Smooth muscle cell (in vitro differentiated cells): ENCODE results near the gene IFT57. TPM values are rescaled to one million over a fixed set of nuclear protein-coding genes. Genes with fewer than 3 reads are reported as not detected.
"Not testable (repeated sequence)": the region's sequence is repeated elsewhere in the genome, so short reads cannot be mapped to it uniquely, and the experiment has no call there.

Experiments
- DNase-seq: peaks from one replicate; lab custom pipeline; 2025; ENCODE audit not compliant: unreplicated experiment; lab: John Stamatoyannopoulos, UW
- H2AFZ ChIP-seq: fragments of 200-600 bp; sonication (generic); 2 replicates; pipeline ENCODE4 v1.6.0; 2016; ENCODE audit warnings: antibody characterized with exemption, low read depth, mild to moderate bottlenecking
- H3F3A ChIP-seq: fragments of 200-600 bp; sonication (generic); 2 replicates; pipeline ENCODE4 v1.6.0; 2017; ENCODE audit warnings: antibody characterized with exemption, low read depth
- H3K27ac ChIP-seq: fragments of 200-600 bp; sonication (generic); 2 replicates; pipeline ENCODE4 v1.5.1; 2016; ENCODE audit warnings: low read depth, mild to moderate bottlenecking
- H3K27me3 ChIP-seq: fragments of 200-600 bp; sonication (generic); 2 replicates; pipeline ENCODE4 v1.6.1; 2016; ENCODE audit warnings: low read depth, mild to moderate bottlenecking
- H3K36me3 ChIP-seq: fragments of 200-600 bp; sonication (generic); 2 replicates; pipeline ENCODE4 v1.5.1; 2016; ENCODE audit warnings: low read depth
- H3K4me1 ChIP-seq: fragments of 200-600 bp; sonication (generic); 2 replicates; pipeline ENCODE4 v1.5.1; 2016; ENCODE audit warnings: low read depth
- H3K4me2 ChIP-seq: fragments of 200-600 bp; sonication (generic); 2 replicates; pipeline ENCODE4 v1.6.0; 2016; ENCODE audit warnings: mild to moderate bottlenecking
- H3K4me3 ChIP-seq: fragments of 200-600 bp; sonication (generic); 2 replicates; pipeline ENCODE4 v1.5.1; 2016; ENCODE audit warnings: mild to moderate bottlenecking
- H3K79me2 ChIP-seq: fragments of 200-600 bp; sonication (generic); 2 replicates; pipeline ENCODE4 v1.6.0; 2016; ENCODE audit warnings: low read depth, mild to moderate bottlenecking
- H3K9ac ChIP-seq: fragments of 200-600 bp; sonication (generic); 2 replicates; pipeline ENCODE4 v1.6.0; 2016; ENCODE audit warnings: low read depth
- H3K9me3 ChIP-seq: fragments of 200-600 bp; sonication (generic); replicated peaks from 2 replicates; pipeline ENCODE4 v1.5.1; 2016; ENCODE audit warnings: low read depth
- H4K20me1 ChIP-seq: fragments of 200-600 bp; sonication (generic); 2 replicates; pipeline ENCODE4 v1.6.0; 2016; ENCODE audit warnings: low read depth
- WGBS: methylation state at CpG from one replicate; pipeline ENCODE4 v1.1.7; 2016; ENCODE audit warnings: low lambda C conversion rate; 5-methylcytosine and 5-hydroxymethylcytosine counted together
- polyA plus RNA-seq: library from polyadenylated mRNA; unstranded; fragments of >200 nt; fragmentation: Nextera tagmentation; extraction: Ambion mirVana; gene quantifications from 2 replicates; pipeline ENCODE4 v1.2.1, GENCODE V29; 2016
- total RNA-seq: library from RNA; depleted of rRNA; stranded (reverse); fragments of >200 nt; gene quantifications from 2 replicates; pipeline ENCODE4 v1.2.3, GENCODE V29; 2014
- TF ChIP-seq, protein P1 (sequence below): fragments of 200-600 bp; sonication (generic); IDR thresholded peaks from 2 replicates; pipeline ENCODE4 v1.5.1; 2017; ENCODE audit warnings: borderline replicate concordance, mild to moderate bottlenecking, antibody characterized with exemption; ENCODE audit not compliant: insufficient read depth, poor library complexity, severe bottlenecking

IFT57 gene
- total and polyA plus RNA-seq, 2 experiments from 2014 or later = 24.5 to 42.0 TPM

DNA sequence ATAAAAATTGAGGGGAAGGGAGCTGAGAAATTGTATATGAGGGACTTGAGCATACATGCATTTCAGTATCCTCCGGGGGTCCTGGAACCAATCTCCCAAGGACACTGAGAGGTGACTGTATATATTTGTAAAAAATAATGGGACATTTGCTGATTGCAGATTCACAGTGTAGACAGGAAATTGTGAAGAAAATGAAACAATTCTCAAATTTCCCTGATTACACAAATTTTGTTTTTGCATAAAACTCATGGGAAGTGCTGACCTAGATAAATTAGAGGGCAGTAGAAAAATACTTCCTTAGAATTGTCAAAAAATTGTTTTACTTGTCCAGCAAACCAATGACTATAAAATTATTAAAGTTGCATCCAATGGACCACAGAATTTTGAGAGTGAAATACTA, 64.0 kb downstream of the IFT57 start:
- WGBS = 97% methylated on average over 1 of the region's 1 CpG
- TF ChIP-seq, protein P1, sequence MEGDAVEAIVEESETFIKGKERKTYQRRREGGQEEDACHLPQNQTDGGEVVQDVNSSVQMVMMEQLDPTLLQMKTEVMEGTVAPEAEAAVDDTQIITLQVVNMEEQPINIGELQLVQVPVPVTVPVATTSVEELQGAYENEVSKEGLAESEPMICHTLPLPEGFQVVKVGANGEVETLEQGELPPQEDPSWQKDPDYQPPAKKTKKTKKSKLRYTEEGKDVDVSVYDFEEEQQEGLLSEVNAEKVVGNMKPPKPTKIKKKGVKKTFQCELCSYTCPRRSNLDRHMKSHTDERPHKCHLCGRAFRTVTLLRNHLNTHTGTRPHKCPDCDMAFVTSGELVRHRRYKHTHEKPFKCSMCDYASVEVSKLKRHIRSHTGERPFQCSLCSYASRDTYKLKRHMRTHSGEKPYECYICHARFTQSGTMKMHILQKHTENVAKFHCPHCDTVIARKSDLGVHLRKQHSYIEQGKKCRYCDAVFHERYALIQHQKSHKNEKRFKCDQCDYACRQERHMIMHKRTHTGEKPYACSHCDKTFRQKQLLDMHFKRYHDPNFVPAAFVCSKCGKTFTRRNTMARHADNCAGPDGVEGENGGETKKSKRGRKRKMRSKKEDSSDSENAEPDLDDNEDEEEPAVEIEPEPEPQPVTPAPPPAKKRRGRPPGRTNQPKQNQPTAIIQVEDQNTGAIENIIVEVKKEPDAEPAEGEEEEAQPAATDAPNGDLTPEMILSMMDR = no peak
- no peaks in the 10 kb centered on the region for H3K79me2 ChIP-seq

DNA sequence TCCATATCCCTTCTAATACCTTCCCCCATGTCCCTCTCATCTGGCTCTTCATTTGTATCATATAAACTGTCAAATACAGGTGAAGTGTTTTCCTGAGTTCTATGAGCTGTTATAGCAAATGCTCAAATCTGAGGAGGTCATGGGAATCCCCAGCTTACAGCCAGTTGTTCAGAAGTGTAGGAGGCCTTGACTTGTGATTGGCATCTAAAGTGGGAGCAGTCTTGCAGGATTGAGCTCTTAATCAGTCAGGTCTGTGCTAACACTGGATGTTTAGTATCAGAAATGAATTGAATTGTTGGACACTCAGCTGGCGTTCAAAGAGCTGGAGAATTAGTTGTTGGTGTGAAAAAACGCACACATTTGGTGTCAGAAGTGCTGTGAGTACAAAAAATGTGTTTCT, 65.0 kb downstream of the IFT57 start:
- Histone ChIP-seq H3K4me2 (no peak overlapping the region), H3K4me1 (no peaks in the 10 kb centered on the region), H4K20me1 (no peaks in the 10 kb centered on the region), H3K9me3 (no peaks in the 10 kb centered on the region), H3K9ac (no peak overlapping the region), H3K27ac (no peak overlapping the region), H3K36me3 (no peaks in the 10 kb centered on the region), H3K79me2 (no peaks in the 10 kb centered on the region), H2AFZ (no peak overlapping the region), H3K4me3 (no peak overlapping the region), H3F3A (no peaks in the 10 kb centered on the region), H3K27me3 (no peaks in the 10 kb centered on the region)
- 95% methylated on average over 2 of the region's 2 CpGs for WGBS
- TF ChIP-seq, protein P1 = no peak
- DNase-seq = no peak

More for the DNA sequence above, 64.0 kb downstream of the IFT57 start:
- Histone ChIP-seq H3K4me3 (no peak overlapping the region), H3K4me1 (no peaks in the 10 kb centered on the region), H4K20me1 (no peaks in the 10 kb centered on the region), H3F3A (no peaks in the 10 kb centered on the region), H3K36me3 (no peaks in the 10 kb centered on the region), H2AFZ (no peak overlapping the region), H3K4me2 (no peak overlapping the region), H3K9me3 (no peaks in the 10 kb centered on the region), H3K27me3 (no peaks in the 10 kb centered on the region), H3K27ac (no peak overlapping the region), H3K9ac (no peak overlapping the region)
- DNase-seq = no peak

DNA sequence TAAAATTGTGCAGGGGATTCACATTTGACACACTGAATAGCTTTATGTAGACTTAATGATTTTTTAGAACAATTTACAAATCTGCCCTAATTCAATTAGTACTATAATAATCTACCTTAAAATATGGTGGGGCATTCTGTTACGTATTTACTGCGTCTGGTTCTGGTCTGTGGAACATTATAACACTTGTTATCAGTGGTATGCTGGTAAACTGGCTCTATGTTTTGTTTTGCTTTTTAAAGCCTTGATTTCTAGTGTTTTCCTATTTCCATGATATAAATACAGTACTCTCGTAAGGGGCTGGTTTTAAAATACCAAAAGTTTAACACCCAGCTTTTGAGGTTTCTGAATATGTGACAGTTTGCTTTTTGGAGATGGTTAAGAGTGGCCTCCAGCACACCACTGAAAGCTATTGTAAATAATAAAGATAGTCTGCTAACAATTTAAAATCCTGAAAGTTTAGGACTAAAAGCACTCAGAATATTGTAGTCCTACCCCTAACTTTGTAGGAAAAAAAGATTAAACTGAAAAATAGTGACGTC, 65.8 kb downstream of the IFT57 start:
- no peaks in the 10 kb centered on the region for H4K20me1 ChIP-seq
- no peaks in the 10 kb centered on the region for H3K9me3 ChIP-seq
- TF ChIP-seq, protein P1 = no peak
- no peak overlapping the region for H3K4me3 ChIP-seq
- no peak overlapping the region for H2AFZ ChIP-seq
- H3K79me2 ChIP-seq = no peaks in the 10 kb centered on the region
- no peaks in the 10 kb centered on the region for H3F3A ChIP-seq
- H3K36me3 ChIP-seq = no peaks in the 10 kb centered on the region
- no peaks in the 10 kb centered on the region for H3K27me3 ChIP-seq
- no peak for DNase-seq
- H3K27ac ChIP-seq = no peak overlapping the region
- 38% methylated on average over 4 of the region's 4 CpGs for WGBS
- H3K4me1 ChIP-seq = no peaks in the 10 kb centered on the region
- H3K9ac ChIP-seq = no peak overlapping the region
- H3K4me2 ChIP-seq = no peak overlapping the region

DNA sequence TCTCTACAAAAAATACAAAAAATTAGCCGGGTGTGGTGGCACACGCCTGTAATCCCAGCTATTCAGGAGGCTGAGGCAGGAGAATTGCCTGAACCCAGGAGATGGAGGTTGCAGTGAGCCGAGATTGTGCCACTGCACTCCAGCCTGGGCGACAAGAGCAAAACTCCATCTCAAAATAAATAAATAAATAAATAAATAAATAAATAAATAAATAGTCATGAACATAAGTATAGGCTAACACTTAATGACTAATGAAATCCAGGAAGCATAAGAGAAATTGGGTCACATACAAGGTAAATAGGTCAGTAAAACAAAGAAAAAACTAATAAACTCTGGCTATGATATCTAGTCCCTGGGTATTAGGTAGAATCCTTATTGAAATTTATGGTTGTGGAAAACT, 66.6 kb downstream of the IFT57 start:
- H4K20me1 ChIP-seq, H3K79me2 ChIP-seq, H3K27ac ChIP-seq, H3K4me1 ChIP-seq, H3K36me3 ChIP-seq, H3K9me3 ChIP-seq, H3K4me2 ChIP-seq, DNase-seq, H2AFZ ChIP-seq, H3K9ac ChIP-seq, H3K27me3 ChIP-seq, H3F3A ChIP-seq, H3K4me3 ChIP-seq: not testable (repeated sequence)
- WGBS = 72% methylated on average over 4 of the region's 4 CpGs
